HCEC 1CT (cell line): ENCODE results near the gene RRBP1.
"Not testable (repeated sequence)": the region's sequence is repeated elsewhere in the genome, so short reads cannot be mapped to it uniquely, and the experiment has no call there.

Experiments used
- DNase-seq: peaks from one replicate; pipeline ENCODE4 v3.0.0-alpha.2; 2017

The RRBP1 gene

DNA sequence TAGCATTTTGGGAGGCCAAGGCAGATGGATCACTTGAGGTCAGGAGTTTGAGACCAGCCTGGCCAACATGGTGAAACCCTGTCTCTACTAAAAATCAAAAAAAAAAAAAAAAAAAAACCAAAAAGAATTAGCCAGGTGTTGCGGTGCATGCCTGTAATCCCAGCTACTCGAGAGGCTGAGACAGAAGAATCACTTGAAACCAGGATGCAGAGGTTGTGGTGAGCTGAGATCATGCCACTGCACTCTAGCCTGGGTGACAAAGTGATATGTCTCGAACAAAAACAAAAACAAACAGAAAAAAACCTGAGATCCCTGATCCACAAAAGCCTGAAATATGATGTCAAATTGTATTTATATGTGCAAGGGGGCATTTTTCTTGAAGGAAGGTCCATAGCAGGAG, 25.9 kb upstream of the RRBP1 start:
- not testable (repeated sequence) for DNase-seq

DNA sequence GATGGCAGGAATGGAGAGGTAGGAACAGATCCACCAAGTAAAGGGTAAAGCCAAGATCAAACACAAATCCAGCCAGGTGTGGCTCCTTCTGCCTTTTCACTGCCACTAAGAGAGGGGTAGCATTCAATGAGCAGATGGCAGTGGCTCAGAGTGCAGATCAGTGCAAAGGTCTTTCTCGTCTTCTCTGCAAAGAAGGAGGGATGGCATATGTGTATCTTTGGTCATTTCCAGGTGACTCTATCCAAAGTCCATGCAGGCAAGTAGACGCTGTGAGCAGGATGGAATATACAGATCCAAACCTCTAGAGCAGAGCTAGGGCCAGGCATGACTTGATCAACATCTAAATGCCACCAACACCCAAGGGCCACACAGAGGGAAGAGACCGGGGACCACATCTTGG, 24.6 kb upstream of the RRBP1 start:
- DNase-seq = no peak

DNA sequence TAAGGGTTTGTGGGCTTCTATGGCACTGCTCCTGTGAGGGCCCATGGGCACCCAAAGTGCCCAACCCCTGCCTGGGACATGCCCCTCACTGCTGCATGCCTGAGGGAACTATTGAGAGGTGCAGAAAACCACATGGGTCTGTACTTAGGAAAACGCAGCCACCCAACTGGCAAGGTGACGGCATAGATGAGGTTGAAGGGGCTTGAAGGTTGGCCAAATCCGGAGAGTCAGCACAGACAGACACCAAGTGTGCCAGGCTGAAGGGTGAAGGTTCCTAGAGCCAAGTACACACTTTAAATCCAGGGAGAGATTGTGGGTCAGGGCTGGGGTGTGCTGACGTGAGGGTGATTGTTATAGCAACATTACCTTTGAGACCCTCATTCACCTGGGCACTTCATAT, 23.9 kb upstream of the RRBP1 start:
- DNase-seq = no peak

DNA sequence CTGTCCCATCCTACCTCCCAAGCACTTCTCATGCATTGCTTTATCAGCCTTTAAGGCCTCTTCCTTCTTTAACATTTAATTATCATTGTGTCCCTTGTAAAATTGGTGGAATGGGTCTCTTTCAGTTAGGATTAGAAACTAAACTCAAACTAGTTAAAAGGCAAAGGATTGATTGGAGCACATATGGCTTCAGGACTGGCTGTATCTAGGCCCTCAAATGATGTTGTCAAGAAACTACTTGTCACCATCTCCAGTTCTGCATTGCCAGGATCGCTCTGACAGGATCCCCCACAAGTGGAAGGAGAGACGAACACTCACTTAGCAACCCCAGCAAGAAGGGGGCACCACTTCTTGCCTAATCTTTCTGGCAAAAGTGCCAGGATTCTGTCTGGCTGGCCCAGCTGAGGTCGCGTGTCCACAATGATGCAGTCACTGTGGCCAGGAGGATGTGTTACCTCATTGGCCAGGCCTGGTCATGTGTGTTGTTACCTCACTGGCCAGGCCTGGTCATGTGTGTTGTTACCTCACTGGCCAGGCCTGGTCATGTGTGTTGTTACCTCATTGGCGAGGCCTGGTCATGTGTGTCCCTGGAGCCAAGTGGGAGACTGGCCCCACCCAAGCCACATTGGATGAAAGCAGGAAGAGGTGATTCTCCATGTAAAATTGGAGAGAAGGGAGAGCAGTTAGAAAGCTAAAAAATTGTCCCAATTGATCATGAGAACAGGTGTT, 22.7 kb upstream of the RRBP1 start:
- no peak for DNase-seq

DNA sequence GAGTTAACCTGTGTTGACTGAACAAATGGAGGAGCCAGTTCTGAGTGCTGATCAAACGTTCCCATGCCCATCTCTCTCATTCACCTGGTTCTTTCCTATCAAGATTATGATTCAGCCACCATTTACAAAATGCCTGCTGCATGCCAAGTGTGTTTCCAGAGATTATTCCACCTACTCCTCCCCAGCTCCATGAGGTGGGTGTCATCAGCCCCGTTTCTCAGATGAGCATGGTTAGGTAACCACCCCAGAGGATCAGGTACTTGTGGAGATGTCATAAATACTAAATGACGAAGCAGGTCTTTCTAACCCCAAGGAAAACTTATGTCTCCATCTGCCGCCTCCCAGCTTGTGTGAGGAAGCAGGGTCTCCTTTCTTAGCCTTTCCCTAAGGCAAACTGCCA, 19.8 kb upstream of the RRBP1 start:
- no peak for DNase-seq

DNA sequence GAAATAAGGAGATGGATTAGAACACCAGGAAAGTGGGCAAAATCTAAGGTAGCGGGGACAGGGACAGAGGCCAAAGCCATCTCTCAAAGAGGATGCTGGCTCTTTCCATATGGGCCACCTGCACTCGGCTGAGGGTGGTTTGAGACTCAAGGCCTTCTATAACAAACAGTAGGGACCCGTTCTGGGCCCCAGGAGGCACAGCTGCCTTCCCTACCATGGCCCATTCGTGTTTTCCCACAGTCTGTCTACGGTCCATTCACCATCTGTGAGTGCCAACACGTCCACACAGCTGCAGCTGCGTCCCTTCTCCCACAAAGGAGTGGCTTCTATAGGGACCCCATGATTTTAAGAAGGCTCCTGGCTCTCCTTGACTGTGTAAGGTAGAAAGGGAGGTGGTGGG, 18.6 kb upstream of the RRBP1 start:
- no peak for DNase-seq

DNA sequence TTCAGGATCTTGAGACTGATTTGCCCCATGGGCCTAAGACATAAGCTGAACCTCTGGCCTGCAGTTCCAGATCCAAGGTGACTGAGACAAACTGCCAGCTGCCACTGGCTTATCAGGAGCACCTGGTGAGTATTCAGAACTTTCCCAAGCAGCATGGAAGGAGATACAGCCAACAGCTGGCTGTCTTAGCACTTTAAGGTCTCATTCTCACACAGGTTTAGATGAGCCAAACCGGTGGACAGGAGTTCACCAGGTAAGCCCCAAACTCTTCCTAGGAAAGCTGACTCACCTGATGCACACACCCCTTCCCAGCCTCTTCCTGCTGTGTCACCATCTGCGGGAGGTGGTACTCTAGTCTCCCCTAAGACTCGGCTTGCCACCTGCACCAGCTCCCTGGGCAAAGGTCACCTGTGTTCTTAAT, 17.9 kb upstream of the RRBP1 start, which contains the start of gene BANF2:
Gene BANF2 (plus strand): TSS at position 36 of the 421 bp plus-strand sequence. CDS start 25,060 bp downstream, outside the sequence.
- no peak for DNase-seq

DNA sequence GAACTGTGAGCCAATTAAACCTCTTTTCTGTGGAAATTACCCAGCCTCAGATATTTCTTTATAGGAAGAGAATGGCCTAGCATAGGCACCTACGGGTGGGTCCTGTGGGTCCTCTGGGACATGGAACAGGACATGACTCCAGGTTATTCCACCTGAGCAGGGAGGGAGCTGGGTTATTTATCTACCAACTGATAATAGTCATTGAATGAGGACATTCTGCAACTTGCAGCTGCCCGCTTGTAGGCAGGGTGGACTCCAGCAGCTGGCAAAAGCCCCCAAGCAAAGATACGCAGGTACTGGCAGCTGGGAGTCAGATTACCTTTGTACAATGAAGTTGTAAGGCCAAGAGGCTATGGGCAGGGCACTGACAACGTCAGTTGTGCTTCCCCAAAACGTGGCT, 16.3 kb upstream of the RRBP1 start:
- DNase-seq = no peak

DNA sequence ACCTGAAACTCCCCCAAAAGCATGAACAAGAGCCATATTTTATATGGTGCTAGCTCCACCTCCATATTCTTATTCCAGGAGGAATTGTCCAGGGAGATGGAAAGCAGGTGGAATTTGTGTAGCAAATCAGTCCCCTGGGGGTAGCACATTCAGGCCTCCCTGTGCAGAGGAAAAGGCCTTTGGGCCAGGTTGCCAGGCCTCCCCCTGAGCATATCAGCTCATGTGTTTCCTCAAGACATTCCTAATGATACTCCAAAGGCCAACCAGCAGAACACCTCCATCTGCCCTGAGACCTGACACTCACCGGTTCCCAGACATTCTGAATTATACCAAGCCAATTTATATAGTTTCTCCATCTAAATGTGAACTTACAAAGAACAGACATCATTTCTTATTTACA, 15.1 kb upstream of the RRBP1 start:
- no peak for DNase-seq

DNA sequence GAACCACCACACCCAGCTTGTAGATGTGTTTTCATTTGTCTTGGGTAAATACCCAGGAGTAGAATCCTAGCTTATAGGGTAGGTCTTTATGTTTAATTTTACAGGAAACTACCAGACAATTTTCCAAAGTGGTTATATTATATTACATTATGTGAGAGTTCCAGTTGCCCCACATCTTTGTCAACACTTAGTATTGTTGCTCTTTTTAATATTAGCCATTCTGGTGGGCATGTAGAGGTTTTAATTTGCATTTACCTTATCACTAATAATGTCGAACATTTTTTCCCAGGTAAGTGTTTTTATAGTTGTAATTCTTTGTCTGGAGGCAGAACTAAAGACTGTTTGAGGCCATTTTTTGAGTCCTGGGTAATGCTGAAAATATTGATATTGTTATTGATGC, 14.2 kb upstream of the RRBP1 start:
- DNase-seq = no peak

DNA sequence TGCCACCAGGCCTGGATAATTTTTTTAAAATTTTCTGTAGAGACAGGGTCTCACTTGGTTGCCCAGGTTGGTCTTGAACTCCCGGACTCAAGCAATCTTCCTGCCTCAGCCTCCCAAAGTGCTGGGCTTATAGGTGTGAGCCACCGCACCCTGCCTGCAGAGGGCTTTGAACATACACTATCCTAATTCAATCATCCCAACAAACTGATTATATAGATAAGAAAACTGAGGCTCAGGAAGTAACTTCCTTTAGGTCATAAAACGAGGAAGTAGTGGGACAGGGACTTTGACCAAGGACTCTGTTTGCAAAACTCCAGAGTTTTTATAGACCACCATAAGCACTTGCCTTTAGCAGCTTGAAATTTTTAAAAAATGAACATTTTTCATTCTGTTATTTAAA, 12.7 kb upstream of the RRBP1 start:
- DNase-seq = no peak

DNA sequence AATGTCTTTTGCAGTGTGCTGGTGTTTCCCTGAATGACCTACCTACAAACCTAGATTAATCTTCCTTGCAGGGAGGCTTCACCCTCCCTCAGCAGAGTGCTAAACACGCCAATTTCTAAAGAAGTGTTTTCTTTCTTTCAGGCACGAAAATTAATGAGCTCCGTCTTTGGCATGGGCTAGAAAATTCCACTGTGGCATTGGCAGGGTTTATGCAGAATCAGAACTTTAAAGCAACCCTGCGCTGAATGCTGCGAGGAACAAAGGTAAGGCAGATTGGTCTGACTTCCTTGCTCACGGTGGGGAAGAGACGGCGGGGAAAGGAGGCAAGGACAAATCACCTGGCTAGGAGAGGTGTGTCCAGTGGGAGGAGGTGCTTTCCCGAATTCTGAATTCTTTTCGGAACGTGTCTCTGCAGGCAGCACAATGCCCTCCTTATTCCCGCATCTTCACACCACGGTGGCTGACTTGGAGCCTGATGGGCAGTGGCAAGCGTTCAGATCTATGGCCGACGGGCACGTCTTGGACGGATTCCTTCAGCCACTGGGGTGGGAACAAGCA, 11.5 kb upstream of the RRBP1 start:
- DNase-seq = no peak

DNA sequence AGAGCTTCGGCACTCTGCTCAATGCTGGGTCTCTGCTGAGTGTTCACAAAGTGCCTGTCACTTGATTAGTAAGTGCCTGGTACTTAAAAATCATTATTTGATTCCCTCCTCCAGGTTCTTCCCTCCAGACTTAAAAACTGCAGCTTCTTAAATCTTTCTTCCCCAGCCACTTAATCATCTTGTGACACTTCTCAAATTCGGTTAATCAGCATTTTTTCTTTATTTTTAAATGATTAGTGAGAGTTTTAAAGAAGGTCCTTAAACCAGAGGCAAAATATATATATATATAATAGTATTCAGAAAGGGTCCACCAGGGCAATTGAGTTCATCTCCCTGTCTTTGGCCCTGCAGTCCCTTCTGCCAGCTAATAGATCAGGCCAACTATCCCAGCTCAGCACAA, 9.7 kb upstream of the RRBP1 start:
- no peak for DNase-seq

DNA sequence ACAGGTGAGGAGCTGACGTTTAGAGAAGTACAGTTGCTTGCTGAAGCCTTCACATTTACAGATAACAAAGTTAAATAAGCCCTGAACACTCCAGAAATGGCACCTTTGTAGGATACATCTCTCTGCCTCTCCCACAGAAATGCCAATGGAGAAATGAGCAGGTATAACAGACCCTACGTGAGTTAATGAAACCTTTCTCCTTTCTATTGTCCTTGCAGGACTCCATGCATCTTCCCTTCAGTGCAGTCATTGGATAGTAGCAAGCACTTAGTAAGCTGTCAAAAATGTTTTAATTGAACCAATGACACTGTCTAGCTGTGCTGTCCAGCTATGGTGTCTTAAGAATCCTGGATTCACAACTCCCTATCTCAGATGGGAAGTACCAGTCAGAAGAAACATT, 8.1 kb upstream of the RRBP1 start:
- DNase-seq = no peak

DNA sequence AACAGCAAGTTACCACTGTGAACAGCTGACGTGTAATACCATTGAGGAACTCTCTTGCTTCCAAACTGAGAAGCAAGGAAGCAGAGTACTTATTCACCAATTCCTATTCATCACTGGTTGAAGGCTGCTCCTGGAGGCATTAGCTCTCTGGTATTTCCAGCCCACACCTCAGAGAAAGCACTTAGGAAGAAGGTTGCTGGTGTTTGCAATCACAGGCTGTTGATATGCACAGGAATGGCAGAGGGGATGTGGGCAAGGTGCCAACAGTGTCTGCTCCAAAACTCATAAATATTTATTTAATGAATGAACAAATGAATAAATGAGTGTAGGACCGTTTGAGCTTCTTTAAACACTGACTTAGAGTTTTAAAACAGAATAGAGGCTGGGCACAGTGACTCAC, 6.9 kb upstream of the RRBP1 start:
- no peak for DNase-seq

DNA sequence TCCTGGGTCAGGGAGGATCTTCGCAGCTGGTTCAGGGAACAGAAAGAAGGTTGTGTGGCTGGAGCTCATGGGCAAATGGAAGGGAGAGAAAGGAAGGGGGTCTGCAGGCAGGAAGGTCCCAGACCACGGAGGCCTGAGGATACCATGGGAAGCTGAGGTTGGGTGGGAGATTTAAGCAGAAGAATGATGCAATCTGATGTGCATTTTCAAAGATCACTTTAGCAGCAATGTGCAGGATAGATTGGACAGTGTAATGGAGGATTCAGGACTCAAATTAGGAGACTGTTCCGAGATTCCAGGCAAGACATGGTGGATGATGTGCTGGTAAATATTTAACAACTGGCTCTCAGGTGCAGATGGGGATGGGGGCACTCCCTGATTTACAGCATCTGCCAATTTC, 5.8 kb upstream of the RRBP1 start:
- no peak for DNase-seq

DNA sequence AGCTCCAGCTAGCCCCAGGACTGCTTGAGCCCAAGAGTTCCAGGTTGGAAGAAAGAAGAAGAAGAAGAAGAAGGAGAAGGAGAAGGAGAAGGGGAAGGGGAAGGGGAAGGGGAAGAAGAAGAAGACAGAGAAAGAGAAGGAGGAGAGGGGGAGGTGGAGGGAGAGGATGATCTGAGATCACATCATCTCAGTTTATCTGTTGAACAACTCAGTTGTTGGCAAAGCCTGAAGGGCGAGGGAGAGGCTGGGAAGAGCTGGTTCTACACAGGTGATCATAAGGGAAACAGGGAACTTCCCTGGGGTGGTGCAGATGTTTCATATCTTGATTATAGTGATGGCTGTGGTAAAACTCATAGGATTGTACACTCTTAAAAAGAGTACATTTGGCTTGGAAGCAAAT, 3.1 kb upstream of the RRBP1 start:
- no peak for DNase-seq

DNA sequence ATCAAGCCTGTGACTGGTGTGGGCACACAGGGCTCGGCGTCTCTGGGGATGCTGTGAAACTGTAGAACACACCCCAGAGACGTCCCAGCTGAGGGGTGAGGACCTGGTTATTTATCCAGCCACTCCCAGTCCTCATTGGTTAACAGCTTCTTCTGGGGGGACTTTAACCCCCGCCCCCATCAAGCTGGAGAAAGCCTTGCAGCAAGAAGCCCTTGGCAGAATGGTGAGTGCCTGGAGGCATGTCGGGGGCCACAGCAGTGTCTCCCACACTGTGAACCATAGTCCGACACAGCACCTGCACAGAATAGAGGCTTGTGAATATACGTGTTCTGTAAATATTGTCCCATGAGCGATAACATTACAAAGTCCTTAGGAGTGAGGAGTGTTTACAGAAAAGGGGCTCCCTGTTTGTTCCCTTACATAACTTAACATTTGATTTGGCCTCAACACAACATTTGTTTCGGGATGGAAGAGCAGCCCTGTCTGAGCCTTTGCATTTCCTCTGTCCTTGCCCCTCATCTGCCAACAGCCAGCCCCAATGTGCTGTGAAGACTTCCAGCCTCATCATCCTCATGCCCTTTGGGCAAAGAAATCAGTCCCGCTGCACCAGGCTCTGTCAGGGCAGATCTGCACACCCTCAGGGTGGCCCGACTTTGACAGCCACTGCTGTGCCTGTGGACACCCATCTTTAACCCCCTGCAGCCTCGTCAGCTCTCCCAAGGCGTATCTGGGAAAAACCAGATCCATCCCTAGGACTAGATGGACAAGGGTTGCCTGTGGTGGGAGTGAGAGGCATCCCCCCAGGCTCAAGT, 2.2 kb upstream of the RRBP1 start:
- DNase-seq = no peak

DNA sequence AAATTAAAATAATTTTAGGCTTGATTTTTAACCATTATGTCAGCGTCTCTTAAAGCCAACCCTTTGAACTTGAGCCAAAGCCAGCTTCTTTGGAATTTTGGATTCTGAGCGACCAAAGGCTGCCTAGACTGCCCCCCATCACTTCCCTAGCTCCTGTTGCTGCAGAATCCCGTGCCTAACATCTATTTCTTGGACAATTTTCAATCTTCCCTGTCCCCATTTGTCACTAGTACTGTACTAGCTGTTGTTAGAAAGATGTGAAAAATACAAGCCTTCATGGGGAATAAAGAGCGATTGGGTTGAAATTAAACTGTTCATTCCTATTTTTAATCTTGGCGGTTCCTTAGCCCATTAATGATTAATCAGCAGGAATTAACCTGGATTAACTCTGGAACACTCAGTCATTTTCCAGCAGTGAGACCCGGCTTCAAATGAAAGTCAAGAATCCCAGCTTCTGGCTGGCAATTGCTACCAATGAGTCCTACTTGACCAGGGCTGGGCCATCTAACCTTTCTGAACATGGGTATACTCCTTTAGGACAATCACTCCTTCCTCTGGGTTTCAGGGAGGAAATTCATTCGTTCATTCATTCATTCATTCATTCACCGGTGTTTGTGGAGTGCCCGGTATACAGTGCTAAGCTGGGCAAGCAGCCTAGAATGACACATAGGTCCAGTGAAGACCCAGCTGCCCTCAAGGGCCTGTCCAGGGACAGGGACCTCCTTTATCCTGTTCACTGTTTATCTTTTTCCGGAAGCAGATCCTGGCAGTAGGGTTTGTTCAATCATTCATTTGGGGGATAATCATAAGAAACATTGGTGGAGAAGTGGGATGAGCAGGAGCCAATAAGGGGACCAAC, 1.4 kb upstream of the RRBP1 start:
- DNase-seq = no peak

DNA sequence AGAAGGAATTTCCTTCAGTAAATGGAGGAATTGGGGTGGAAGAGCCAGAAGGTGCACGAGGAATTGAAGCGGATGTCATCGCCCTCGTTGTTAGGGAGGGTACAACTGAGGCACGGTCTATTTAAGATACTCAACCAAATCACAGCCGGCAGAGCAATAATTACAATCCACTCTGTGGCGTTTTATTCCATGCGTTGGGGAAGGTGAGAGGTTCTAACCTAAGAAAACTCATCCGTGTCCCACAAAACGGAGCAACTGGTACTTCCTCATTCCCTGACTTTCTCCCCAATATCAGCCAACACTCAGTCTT, 802 bp upstream of the RRBP1 start:
- DNase-seq = peak; percentile 7

DNA sequence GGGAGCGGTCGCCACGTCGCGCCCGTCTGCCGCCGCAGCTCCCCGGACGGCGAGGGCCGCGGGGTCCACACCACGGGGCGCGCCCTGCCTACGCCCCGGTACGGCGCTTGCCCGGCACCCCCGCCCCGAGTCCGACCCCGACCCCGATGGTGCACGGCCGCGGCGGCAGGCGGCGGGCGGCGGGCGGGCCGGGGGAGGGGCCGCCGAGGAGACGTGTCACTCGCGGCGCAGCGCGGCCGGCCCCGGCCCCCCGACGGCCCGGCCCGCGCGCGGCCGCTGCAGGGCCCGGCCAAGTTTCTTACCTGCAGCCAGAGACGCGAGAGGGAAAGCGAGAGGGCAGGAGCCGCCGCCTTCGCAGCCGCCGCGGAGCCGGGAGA, 328 bp downstream of the RRBP1 start:
- peak; percentile 2 for DNase-seq

DNA sequence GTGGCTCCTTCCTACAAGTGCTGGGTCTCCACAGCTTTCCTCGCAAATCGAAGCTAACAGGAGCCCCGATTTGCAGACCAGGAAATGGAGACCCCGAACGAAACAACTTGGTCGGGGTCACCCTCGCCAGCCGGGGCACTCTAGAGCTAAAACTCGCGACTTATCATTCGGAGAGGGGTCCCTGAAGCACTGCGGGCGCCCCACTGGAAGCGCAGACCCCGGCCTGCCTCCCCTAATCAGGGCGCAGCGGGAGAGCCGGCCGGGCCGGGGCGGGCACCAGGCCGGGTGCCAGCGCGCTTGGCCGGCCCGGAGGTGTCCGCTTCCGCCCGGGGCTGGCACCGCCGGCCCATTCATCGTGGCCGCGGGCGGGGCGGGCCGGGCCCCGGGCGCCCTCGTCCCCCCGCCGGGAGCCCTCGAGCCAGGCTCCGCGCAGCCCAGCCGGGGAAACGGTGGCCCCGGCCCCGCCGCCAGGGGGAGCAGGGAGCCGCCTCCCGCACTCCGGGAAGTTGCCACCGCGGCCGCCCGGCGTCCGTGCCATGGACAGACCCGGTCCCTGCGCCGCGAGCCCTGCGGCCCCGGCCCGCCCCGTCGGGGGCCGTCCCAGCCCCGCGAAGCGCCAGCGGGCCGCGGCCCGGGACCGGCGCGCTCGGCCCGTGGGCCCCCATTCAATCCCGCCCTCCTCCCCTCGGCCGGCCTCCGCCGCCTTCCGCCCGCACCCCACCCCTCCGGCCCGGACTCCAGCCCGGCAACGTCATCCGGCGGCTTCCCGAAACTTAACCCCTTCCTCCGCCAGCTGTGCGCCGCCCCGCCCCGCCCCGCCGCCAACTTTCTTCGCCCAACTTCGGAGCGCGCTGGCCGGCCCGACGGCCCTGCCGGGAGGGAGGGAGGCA, 961 bp downstream of the RRBP1 start:
- DNase-seq = peak; percentile 83
